SH-SY5Y (cell line): Measurements from ENCODE around the gene AP2B1.

Experiments used
- GATA2 ChIP-seq: IDR thresholded peaks from 2 replicates; pipeline ENCODE4 v1.6.1; 2011; ENCODE audit warnings: mild to moderate bottlenecking, low read depth, low read length
- GATA3 ChIP-seq: IDR thresholded peaks from 2 replicates; pipeline ENCODE4 v1.6.1; 2011; ENCODE audit warnings: low read depth, mild to moderate bottlenecking, low read length, moderate library complexity

GRCh38 chr17:35760587-35760986, 173.5 kb downstream of the AP2B1 start, which contains the start of gene C17orf50:
- TF ChIP-seq GATA2 = no peak
- no peak for TF ChIP-seq GATA3
